ENCODE measurements around the gene ZNF354C. TPM values are rescaled to one million over a fixed set of nuclear protein-coding genes. Genes with fewer than 3 reads are reported as not detected.

ZNF354C gene
- total RNA-seq, 1 donor from 2014 or later = 7.1 TPM

GRCh38 chr5:179110528-179110927 lies 50.4 kb downstream of the ZNF354C start:
- Mint-ChIP-seq H3K4me3 (no peak overlapping the region), H3K9me3 (peaks cover 23% of the 10 kb centered on the region), H3K4me1 (no peaks in the 10 kb centered on the region), H3K36me3 (ENCODE audit: low read depth) (no peaks in the 10 kb centered on the region), H3K27me3 (no peaks in the 10 kb centered on the region), H3K27ac (no peak overlapping the region)
- DNase-seq (no peak), ATAC-seq (ENCODE audit: low read depth) (no peak)
- POLR2A ChIA-PET = no interaction called here
- CTCF ChIA-PET = no interaction called here
- intact Hi-C loops (cut with micrococcal nuclease) = no loop called here
- TF ChIP-seq, protein P1, sequence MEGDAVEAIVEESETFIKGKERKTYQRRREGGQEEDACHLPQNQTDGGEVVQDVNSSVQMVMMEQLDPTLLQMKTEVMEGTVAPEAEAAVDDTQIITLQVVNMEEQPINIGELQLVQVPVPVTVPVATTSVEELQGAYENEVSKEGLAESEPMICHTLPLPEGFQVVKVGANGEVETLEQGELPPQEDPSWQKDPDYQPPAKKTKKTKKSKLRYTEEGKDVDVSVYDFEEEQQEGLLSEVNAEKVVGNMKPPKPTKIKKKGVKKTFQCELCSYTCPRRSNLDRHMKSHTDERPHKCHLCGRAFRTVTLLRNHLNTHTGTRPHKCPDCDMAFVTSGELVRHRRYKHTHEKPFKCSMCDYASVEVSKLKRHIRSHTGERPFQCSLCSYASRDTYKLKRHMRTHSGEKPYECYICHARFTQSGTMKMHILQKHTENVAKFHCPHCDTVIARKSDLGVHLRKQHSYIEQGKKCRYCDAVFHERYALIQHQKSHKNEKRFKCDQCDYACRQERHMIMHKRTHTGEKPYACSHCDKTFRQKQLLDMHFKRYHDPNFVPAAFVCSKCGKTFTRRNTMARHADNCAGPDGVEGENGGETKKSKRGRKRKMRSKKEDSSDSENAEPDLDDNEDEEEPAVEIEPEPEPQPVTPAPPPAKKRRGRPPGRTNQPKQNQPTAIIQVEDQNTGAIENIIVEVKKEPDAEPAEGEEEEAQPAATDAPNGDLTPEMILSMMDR (IDR thresholded peaks at IDR 0.05) = no peak

DNA sequence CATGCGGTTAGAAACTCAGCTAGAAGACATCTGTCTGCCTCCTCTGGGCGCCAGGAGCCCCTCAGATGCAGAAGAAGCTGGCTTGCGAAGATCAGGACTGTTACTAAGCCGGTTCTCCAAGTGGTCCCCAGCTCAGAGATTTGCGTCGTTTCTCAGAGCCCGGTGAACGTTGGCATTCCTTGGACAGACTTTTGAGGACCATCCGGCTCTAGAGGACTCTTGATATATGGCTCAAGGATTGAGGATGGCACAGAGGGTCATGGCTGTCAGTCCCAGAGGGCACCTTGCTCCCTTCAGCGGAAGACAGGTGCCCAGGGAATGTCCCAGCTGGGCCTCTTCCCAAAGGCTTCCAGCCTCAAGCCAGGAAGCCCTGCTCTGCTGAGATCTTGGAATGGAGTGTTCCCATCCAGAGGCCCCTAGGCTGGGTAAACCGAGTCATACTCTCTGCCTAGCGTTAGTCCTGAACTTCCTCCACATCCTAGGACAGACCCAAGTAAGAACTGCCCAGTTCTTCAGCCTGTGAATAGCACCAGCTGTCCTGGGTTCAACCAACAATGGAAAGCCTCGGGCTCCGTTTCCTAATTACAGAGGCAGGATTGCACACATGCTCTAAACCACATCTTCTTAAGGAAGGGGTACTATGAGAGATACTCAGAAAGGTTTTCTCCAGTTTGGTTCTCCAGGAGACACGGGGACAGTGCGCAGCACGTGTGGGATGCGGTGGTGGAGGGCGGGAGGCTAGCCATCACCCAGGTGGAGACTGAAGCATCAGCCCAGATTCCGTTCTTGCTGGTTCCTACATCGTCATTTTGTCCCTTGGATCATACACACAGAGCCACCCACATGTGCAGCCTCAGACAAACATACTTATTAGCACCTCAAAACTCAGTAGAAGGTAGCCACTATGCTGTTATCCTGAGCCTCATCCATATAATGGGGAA lies 51.4 kb downstream of the ZNF354C start:
- no peak overlapping the region for H3K27ac Mint-ChIP-seq

GRCh38 chr5:179112469-179113142 lies 52.4 kb downstream of the ZNF354C start:
- intact Hi-C loops (cut with micrococcal nuclease) = no loop called here
- Mint-ChIP-seq H3K9me3 (peaks cover 17% of the 10 kb centered on the region), H3K4me1 (no peaks in the 10 kb centered on the region), H3K27me3 (no peaks in the 10 kb centered on the region), H3K36me3 (ENCODE audit: low read depth) (no peaks in the 10 kb centered on the region), H3K27ac (no peak overlapping the region), H3K4me3 (no peak overlapping the region)
- DNase-seq = no peak
- TF ChIP-seq, protein P1 (IDR thresholded peaks at IDR 0.05) = no peak
- CTCF ChIA-PET = no interaction called here
- POLR2A ChIA-PET = no interaction called here
- ATAC-seq (ENCODE audit: low read depth) = no peak

More for the DNA sequence above, 51.4 kb downstream of the ZNF354C start:
- Mint-ChIP-seq H3K4me3 (no peak overlapping the region), H3K27me3 (no peaks in the 10 kb centered on the region), H3K9me3 (peaks cover 23% of the 10 kb centered on the region), H3K36me3 (ENCODE audit: low read depth) (no peaks in the 10 kb centered on the region), H3K4me1 (no peaks in the 10 kb centered on the region)
- ChIA-PET POLR2A (no interaction called here), CTCF (no interaction called here)
- TF ChIP-seq, protein P1 (IDR thresholded peaks at IDR 0.05) = no peak
- intact Hi-C loops (cut with micrococcal nuclease) = no loop called here
- ATAC-seq (ENCODE audit: low read depth) (no peak), DNase-seq (no peak)

GRCh38 chr5:179113143-179113530 lies 53.0 kb downstream of the ZNF354C start:
- Mint-ChIP-seq H3K4me1 (no peaks in the 10 kb centered on the region), H3K9me3 (peaks cover 15% of the 10 kb centered on the region), H3K36me3 (ENCODE audit: low read depth) (no peaks in the 10 kb centered on the region), H3K4me3 (no peak overlapping the region), H3K27me3 (no peaks in the 10 kb centered on the region), H3K27ac (no peak overlapping the region)
- TF ChIP-seq, protein P1 (IDR thresholded peaks at IDR 0.05) = no peak
- ATAC-seq (ENCODE audit: low read depth) = no peak
- ChIA-PET CTCF (no interaction called here), POLR2A (no interaction called here)
- intact Hi-C loops (cut with micrococcal nuclease) = no loop called here
- no peak for DNase-seq

DNA sequence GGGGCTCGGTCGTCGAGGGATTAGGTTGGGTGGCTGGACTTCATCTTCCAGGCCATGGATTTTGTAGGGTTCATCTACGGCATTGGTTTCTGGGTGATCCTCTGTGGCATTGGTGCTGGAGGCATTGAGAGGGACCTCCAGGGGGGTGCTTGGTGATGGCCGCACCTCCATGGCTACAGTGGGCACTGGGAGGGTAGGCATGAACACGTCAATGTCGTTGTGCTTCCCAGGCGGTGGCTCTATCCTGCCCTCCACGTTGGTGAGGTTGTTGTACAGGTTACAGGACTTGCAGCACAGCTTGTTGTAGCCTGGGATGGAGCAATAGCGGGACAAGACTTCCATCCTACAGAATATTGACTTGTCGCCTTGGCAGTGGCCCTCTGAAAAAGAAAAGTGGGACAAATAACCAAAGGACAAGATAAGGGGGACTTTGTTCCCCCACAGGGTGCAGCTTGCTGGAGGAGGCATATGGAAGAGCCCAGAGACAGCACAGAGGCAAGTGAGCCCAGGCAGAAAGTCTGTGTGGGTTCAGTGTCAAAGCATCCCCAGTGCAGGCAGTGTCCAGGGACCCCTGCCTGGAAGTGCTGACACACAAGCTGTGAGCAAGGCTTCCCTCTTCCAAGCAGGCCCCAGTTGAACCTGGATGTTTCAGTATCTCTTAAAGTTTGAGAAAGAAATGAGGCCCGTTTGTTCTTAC lies 53.9 kb downstream of the ZNF354C start:
- peaks cover 15% of the 10 kb centered on the region for H3K9me3 Mint-ChIP-seq
- POLR2A ChIA-PET = no interaction called here
- no peak overlapping the region for H3K27ac Mint-ChIP-seq
- H3K27me3 Mint-ChIP-seq = no peaks in the 10 kb centered on the region
- H3K4me1 Mint-ChIP-seq = no peaks in the 10 kb centered on the region
- no peaks in the 10 kb centered on the region for H3K36me3 Mint-ChIP-seq (ENCODE audit: low read depth)
- TF ChIP-seq, protein P1 (IDR thresholded peaks at IDR 0.05) = no peak
- intact Hi-C loops (cut with micrococcal nuclease) = no loop called here
- CTCF ChIA-PET = no interaction called here
- no peak overlapping the region for H3K4me3 Mint-ChIP-seq
- no peak for ATAC-seq (ENCODE audit: low read depth)
- no peak for DNase-seq
